SH-SY5Y (cell line): Measurements from ENCODE around the gene HOXD11.

Experiments
- GATA2 ChIP-seq: IDR thresholded peaks from 2 replicates; pipeline ENCODE4 v1.6.1; 2011; ENCODE audit warnings: mild to moderate bottlenecking, low read depth, low read length
- GATA3 ChIP-seq: IDR thresholded peaks from 2 replicates; pipeline ENCODE4 v1.6.1; 2011; ENCODE audit warnings: low read depth, mild to moderate bottlenecking, low read length, moderate library complexity

GRCh38 chr2:176131848-176132158 is 24.7 kb downstream of the HOXD11 start:
- TF ChIP-seq GATA2 (no peak), GATA3 (no peak)
